ENCODE data around the gene PATE1.

- no peak for TF ChIP-seq POLR2A (IDR thresholded peaks at IDR 0.05)
- no peak for TF ChIP-seq CTCF (IDR thresholded peaks at IDR 0.05)
Measured at GRCh38 chr11:125797641-125798040, 51.6 kb downstream of the PATE1 start.
